NCI-H2029 treated with DMSO at 0.1 percent for 48 hours (cell line): ENCODE measurements around the gene SS18L1.

ENCODE experiments used
- DNase-seq: peaks from one replicate; lab custom pipeline; 2025; lab: John Stamatoyannopoulos, UW

The SS18L1 gene

GRCh38 chr20:62195736-62196135 lies 52.2 kb downstream of the SS18L1 start:
- no peak for DNase-seq

- DNase-seq: no peak
Observed at GRCh38 chr20:62196286-62196685, 52.7 kb downstream of the SS18L1 start.

GRCh38 chr20:62197311-62197710 lies 53.7 kb downstream of the SS18L1 start:
- DNase-seq: no peak

GRCh38 chr20:62197801-62198200 lies 54.2 kb downstream of the SS18L1 start:
- DNase-seq: no peak

- DNase-seq: no peak
Observed at GRCh38 chr20:62198496-62198895, 54.9 kb downstream of the SS18L1 start.

- no peak for DNase-seq
Observed at GRCh38 chr20:62198931-62199330, 55.4 kb downstream of the SS18L1 start.

DNA sequence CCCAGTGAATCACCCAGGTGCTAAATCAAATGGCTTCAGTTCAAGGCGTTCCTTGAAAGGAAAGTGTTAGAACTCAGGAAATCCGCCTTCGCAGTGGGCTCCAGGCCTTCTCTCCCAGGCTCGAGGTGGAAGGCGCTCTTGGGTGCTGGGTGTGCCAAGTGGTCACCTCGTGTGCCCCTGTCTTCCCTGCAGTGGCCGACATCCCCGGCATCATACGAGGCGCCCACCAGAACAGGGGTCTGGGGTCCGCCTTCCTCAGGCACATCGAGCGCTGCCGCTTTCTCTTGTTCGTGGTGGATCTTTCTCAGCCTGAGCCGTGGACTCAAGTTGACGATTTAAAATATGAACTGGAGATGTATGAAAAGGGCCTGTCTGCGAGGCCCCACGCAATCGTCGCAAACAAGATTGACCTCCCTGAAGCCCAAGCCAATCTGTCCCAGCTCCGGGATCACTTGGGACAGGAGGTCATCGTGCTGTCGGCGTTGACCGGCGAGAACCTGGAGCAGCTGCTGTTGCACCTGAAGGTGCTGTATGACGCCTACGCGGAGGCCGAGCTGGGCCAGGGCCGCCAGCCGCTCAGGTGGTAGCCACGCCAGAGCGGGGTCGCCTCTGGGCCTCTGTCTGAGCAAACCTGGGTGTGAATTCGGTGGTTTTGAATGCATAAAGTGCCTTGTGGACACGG lies 57.1 kb downstream of the SS18L1 start:
- DNase-seq: no peak

DNA sequence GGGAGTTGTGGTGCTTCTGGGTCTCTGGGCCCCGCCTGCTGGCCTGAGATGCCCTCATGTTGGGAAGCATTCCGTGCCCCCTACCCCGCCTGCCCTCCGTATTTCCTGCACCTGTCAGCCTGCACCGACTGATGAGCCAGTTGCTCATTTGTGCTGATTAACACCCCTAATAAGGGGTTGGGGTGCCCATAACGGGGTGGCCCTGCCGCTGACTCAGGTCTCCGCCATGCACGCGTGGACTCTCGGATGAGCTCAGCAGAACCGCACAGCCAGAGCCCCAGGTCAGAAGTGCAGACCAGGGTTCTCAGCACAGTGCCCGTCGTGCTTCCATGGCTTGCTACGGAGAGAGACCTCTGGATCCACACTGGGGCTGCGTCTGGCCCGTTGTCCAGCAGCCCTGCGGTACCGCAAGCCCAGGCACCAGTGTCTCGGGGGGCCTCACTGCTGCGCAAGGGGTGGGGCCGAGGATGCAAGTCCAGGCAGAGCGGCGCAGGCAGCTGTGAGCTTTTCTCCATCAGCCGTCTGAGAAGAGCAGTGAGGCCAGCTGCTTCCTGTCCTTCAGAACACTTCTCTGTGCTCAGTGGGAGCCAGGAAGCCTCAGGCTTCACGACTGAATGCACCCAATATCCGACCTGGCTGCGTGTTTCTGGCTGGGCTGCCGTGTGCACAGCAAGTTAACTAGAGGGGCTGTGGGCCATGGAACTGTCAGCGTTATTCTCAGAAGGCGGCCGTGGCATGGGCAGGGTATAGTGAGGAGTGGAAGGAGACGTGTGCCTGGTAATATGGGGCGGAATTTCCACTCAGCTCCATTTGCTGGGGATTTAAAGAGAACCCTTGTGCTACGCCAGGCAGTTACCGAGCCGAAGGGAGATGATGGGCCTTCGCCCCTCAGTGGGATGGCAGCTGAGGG lies 57.9 kb downstream of the SS18L1 start:
- no peak for DNase-seq

GRCh38 chr20:62202083-62202395 lies 58.5 kb downstream of the SS18L1 start:
- DNase-seq: no peak

GRCh38 chr20:62202676-62203377 lies 59.3 kb downstream of the SS18L1 start:
- DNase-seq: no peak

GRCh38 chr20:62203378-62204030 lies 59.9 kb downstream of the SS18L1 start:
- no peak for DNase-seq

- no peak for DNase-seq
Observed at GRCh38 chr20:62205618-62206387, 62.2 kb downstream of the SS18L1 start.

GRCh38 chr20:62206388-62206775 lies 62.8 kb downstream of the SS18L1 start:
- no peak for DNase-seq

GRCh38 chr20:62208061-62208794 lies 64.7 kb downstream of the SS18L1 start:
- no peak for DNase-seq

- no peak for DNase-seq
Observed at GRCh38 chr20:62208795-62209755, 65.5 kb downstream of the SS18L1 start.

GRCh38 chr20:62209850-62210495 lies 66.4 kb downstream of the SS18L1 start:
- no peak for DNase-seq

DNA sequence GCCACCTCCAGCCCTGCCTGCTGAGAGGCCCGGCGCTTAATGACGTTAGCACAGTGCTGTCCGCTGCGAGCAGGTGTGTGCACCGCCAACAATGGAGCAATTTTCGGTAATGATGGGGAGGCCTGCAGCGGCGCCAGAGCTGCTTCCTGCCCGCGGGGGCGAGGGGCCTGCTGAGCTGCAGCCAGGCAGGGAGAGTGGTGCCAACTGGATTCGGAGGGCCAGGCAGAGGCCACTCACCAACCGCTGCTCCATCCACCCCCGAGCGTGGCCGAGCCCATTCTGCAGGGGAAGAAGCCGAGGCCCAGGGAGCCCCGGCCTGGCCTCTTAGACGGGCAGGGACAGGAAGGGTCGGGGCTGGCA lies 66.9 kb downstream of the SS18L1 start:
- DNase-seq: no peak

DNA sequence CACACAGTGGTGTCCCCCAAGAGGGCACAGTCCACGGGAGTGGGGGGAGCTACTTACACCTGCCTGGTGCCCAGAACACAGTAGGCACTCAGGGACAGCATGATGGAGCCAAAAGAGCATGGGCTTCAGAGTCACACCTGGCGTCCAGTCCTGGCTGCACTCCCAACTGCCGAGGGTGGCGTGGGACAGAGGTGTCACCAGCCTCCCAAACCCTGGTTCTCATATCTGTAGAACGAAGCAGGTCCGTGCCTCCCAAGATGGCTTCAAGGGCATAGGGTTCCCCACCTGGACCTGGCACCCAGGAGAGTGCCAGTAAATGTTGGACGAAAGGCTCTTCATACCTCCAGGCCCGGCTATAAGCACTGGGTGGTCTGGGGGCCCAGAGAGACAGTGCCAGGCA lies 67.6 kb downstream of the SS18L1 start:
- no peak for DNase-seq

GRCh38 chr20:62211769-62212288 lies 68.3 kb downstream of the SS18L1 start:
- DNase-seq: no peak
